NCI-H460 (cell line): ENCODE results near the gene CTSO. TPM values are rescaled to one million over a fixed set of nuclear protein-coding genes. Genes with fewer than 3 reads are reported as not detected.
A peak's percentile ranks its signal among the peaks of the same experiment; 100 is the strongest.

ENCODE experiments used
- DNase-seq: peaks from one replicate; pipeline ENCODE4 v3.0.0-alpha.2; 2016; ENCODE audit warnings: low read depth; ENCODE audit errors: extremely low read depth
- polyA plus RNA-seq: library from polyadenylated mRNA; depleted of rRNA; stranded (reverse); fragments of >200 nt; gene quantifications from 2 replicates; pipeline ENCODE4 v1.2.3, GENCODE V29; 2014; cell fraction: nucleus; rRNA removed
- total RNA-seq: library from RNA; depleted of rRNA; stranded (reverse); fragments of >200 nt; shearing (Covaris generic); gene quantifications from 2 replicates; pipeline ENCODE4 v1.2.3, GENCODE V29; 2014; rRNA removed

CTSO gene
- 3.7 and 5.6 TPM in 2 replicates for total RNA-seq
- 2.3 and 3.0 TPM in 2 replicates for polyA plus RNA-seq

- DNase-seq: peak; percentile 67
Measured at GRCh38 chr4:155953151-155954117, at the start of gene CTSO. Gene CTSO (minus strand): TSS chr4:155953866. CDS start chr4:155953847, 19 bp downstream.

GRCh38 chr4:156000491-156000890, 46.8 kb upstream of the CTSO start:
- DNase-seq: no peak

GRCh38 chr4:155999725-156000124, 46.1 kb upstream of the CTSO start:
- DNase-seq: no peak

GRCh38 chr4:155995069-155995468, 41.4 kb upstream of the CTSO start:
- no peak for DNase-seq

GRCh38 chr4:155984106-155984797, 30.6 kb upstream of the CTSO start:
- no peak for DNase-seq

GRCh38 chr4:155982736-155983385, 29.2 kb upstream of the CTSO start:
- DNase-seq: no peak

- DNase-seq: no peak
Measured at GRCh38 chr4:155978810-155979209, 25.1 kb upstream of the CTSO start.

GRCh38 chr4:155975511-155975910, 21.8 kb upstream of the CTSO start:
- no peak for DNase-seq

GRCh38 chr4:155974996-155975395, 21.3 kb upstream of the CTSO start:
- DNase-seq: no peak

GRCh38 chr4:155974476-155974749, 20.7 kb upstream of the CTSO start:
- DNase-seq: no peak

GRCh38 chr4:155973639-155974475, 20.2 kb upstream of the CTSO start:
- no peak for DNase-seq

GRCh38 chr4:155972098-155972497, 18.4 kb upstream of the CTSO start:
- DNase-seq: peak; percentile 51

GRCh38 chr4:155966731-155967395, 13.2 kb upstream of the CTSO start:
- no peak for DNase-seq

GRCh38 chr4:155966171-155966570, 12.5 kb upstream of the CTSO start:
- DNase-seq: no peak

- DNase-seq: no peak
Measured at GRCh38 chr4:155964016-155964891, 10.6 kb upstream of the CTSO start.

GRCh38 chr4:155962767-155963166, 9.1 kb upstream of the CTSO start:
- no peak for DNase-seq

- no peak for DNase-seq
Measured at GRCh38 chr4:155961575-155961974, 7.9 kb upstream of the CTSO start.

- peak; percentile 91 for DNase-seq
Measured at GRCh38 chr4:155960522-155960921, 6.9 kb upstream of the CTSO start.

- no peak for DNase-seq
Measured at GRCh38 chr4:155959417-155959816, 5.8 kb upstream of the CTSO start.
